Measurements from ENCODE around the gene GSG1L.

The GSG1L gene

GRCh38 chr16:27840311-27841060, 223.0 kb downstream of the GSG1L start:
- DNase-seq, result no peak

GRCh38 chr16:27839419-27839818, 224.1 kb downstream of the GSG1L start:
- no peak for DNase-seq

GRCh38 chr16:27838536-27839175, 224.9 kb downstream of the GSG1L start:
- DNase-seq, result no peak

- DNase-seq, result no peak
These were observed 233.5 kb downstream of the GSG1L start for GRCh38 chr16:27829975-27830374.

- DNase-seq, result no peak
These were observed 234.8 kb downstream of the GSG1L start for GRCh38 chr16:27828671-27829070.

- DNase-seq, result no peak
These were observed 235.7 kb downstream of the GSG1L start for GRCh38 chr16:27827765-27828164.

GRCh38 chr16:27826893-27827289, 236.6 kb downstream of the GSG1L start:
- no peak for DNase-seq

- no peak for DNase-seq
These were observed 237.2 kb downstream of the GSG1L start for GRCh38 chr16:27826081-27826892.

- DNase-seq, result no peak
These were observed 238.7 kb downstream of the GSG1L start for GRCh38 chr16:27824786-27825185.

- DNase-seq, result no peak
These were observed 239.5 kb downstream of the GSG1L start for GRCh38 chr16:27824006-27824405.

GRCh38 chr16:27823421-27823820, 240.1 kb downstream of the GSG1L start:
- no peak for DNase-seq

GRCh38 chr16:27822996-27823395, 240.5 kb downstream of the GSG1L start:
- no peak for DNase-seq

- no peak for DNase-seq
These were observed 241.0 kb downstream of the GSG1L start for GRCh38 chr16:27822529-27822928.

- no peak for DNase-seq
These were observed 242.7 kb downstream of the GSG1L start for GRCh38 chr16:27820646-27821345.

- DNase-seq, result no peak
These were observed 243.5 kb downstream of the GSG1L start for GRCh38 chr16:27819881-27820610.

GRCh38 chr16:27819356-27819755, 244.2 kb downstream of the GSG1L start:
- DNase-seq, result no peak

GRCh38 chr16:27818246-27818645, 245.3 kb downstream of the GSG1L start:
- no peak for DNase-seq

- DNase-seq, result no peak
These were observed 246.5 kb downstream of the GSG1L start for GRCh38 chr16:27817038-27817437.

- DNase-seq, result no peak
These were observed 247.0 kb downstream of the GSG1L start for GRCh38 chr16:27816561-27816960.

GRCh38 chr16:27813591-27813990, 249.9 kb downstream of the GSG1L start:
- no peak for DNase-seq

- DNase-seq, result no peak
These were observed 251.6 kb downstream of the GSG1L start for GRCh38 chr16:27811881-27812280.

GRCh38 chr16:27806986-27807385, 256.5 kb downstream of the GSG1L start:
- no peak for DNase-seq
